ENCODE results near the gene MBD3L5. TPM values are rescaled to one million over a fixed set of nuclear protein-coding genes. Genes with fewer than 3 reads are reported as not detected.

The MBD3L5 gene
- total RNA-seq, 4 donors from 2014 or later, result not detected

DNA sequence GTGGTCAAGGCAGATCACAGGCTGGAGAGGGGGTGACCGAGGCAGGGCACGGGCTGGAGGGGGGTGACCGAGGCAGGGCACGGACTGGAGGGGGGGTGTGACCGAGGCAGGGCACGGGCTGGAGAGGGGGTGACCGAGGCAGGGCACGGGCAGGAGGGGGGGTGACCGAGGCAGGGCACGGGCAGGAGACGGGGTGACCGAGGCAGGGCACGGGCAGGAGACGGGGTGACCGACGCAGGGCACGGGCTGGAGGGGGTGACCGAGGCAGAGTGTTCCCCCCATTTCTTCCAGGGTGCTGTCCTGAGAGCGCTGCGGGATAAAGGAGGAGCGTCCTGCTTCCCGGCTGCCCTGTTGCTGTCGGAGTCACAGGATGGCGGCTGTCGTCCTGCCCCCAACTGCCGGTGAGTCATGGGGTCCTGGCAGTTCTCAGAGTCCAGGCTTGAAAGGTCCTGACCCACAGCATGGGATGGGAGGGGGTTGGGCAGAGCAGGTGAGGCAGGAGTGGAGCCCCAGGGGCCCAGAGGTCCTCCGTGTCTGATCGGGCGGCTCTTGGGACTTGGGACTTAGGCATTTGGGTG lies 44.4 kb downstream of the MBD3L5 start:
- intact Hi-C loops (cut with DNase I), result no loop called here
- peaks cover 87 to 93% (median 91%) of the 10 kb centered on the region in 4 donors for H3K36me3 ChIP-seq
- H3K4me1 ChIP-seq, result peaks cover 10 to 16% (median 12%) of the 10 kb centered on the region in 4 donors
- no peaks in the 10 kb centered on the region for H3K27me3 ChIP-seq
- H3K27ac ChIP-seq (replicated peaks in 1 of 4), result no peak overlapping the region
- DNase-seq (ENCODE audit: extremely low spot score), result no peak
- H3K9me3 ChIP-seq, result peaks cover 15 to 52% (median 39%) of the 10 kb centered on the region in 4 donors
- no peak overlapping the region for H3K4me3 ChIP-seq
- 96% methylated on average over 24 of the region's 29 CpGs for WGBS
- TF ChIP-seq POLR2AphosphoS5 (IDR thresholded peaks at IDR 0.05), result no peak
- TF ChIP-seq EP300 (IDR thresholded peaks at IDR 0.05), result no peak
- TF ChIP-seq, protein P1, sequence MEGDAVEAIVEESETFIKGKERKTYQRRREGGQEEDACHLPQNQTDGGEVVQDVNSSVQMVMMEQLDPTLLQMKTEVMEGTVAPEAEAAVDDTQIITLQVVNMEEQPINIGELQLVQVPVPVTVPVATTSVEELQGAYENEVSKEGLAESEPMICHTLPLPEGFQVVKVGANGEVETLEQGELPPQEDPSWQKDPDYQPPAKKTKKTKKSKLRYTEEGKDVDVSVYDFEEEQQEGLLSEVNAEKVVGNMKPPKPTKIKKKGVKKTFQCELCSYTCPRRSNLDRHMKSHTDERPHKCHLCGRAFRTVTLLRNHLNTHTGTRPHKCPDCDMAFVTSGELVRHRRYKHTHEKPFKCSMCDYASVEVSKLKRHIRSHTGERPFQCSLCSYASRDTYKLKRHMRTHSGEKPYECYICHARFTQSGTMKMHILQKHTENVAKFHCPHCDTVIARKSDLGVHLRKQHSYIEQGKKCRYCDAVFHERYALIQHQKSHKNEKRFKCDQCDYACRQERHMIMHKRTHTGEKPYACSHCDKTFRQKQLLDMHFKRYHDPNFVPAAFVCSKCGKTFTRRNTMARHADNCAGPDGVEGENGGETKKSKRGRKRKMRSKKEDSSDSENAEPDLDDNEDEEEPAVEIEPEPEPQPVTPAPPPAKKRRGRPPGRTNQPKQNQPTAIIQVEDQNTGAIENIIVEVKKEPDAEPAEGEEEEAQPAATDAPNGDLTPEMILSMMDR (IDR thresholded peaks at IDR 0.05), result no peak
- TF ChIP-seq POLR2A (IDR thresholded peaks at IDR 0.05; ENCODE audit: low read depth), result no peak

GRCh38 chr19:7076151-7076550 lies 45.8 kb downstream of the MBD3L5 start:
- Histone ChIP-seq H3K36me3 (peaks cover 98 to 100% (median 99%) of the 10 kb centered on the region in 4 donors), H3K4me3 (no peak overlapping the region), H3K27me3 (no peaks in the 10 kb centered on the region), H3K9me3 (peaks cover 26 to 66% (median 52%) of the 10 kb centered on the region in 4 donors), H3K27ac (replicated peaks in 1 of 4) (no peak overlapping the region), H3K4me1 (peaks cover 0 to 3% (median under 1%) of the 10 kb centered on the region in 4 donors)
- no peak for DNase-seq (ENCODE audit: extremely low spot score)
- intact Hi-C loops (cut with DNase I), result no loop called here
- 93% methylated on average over 6 of the region's 6 CpGs for WGBS
- TF ChIP-seq EP300 (IDR thresholded peaks at IDR 0.05) (no peak), POLR2A (IDR thresholded peaks at IDR 0.05; ENCODE audit: low read depth) (no peak), POLR2AphosphoS5 (IDR thresholded peaks at IDR 0.05) (no peak)
- TF ChIP-seq, protein P1 (IDR thresholded peaks at IDR 0.05), result no peak

- no peaks in the 10 kb centered on the region for H3K27me3 ChIP-seq
- H3K4me3 ChIP-seq, result no peak overlapping the region
- H3K36me3 ChIP-seq, result peaks cover 99 to 100% (median 100%) of the 10 kb centered on the region in 4 donors
- 96% methylated on average over 2 of the region's 2 CpGs for WGBS
- no peak overlapping the region for H3K27ac ChIP-seq (replicated peaks in 1 of 4)
- TF ChIP-seq POLR2A (IDR thresholded peaks at IDR 0.05; ENCODE audit: low read depth) (no peak), POLR2AphosphoS5 (IDR thresholded peaks at IDR 0.05) (no peak), EP300 (IDR thresholded peaks at IDR 0.05) (no peak)
- TF ChIP-seq, protein P1 (IDR thresholded peaks at IDR 0.05), result no peak
- no peak for DNase-seq (ENCODE audit: extremely low spot score)
- H3K9me3 ChIP-seq, result peaks cover 37 to 85% (median 71%) of the 10 kb centered on the region in 4 donors
- no peaks in the 10 kb centered on the region for H3K4me1 ChIP-seq
- intact Hi-C loops (cut with DNase I), result no loop called here
These were observed 47.6 kb downstream of the MBD3L5 start for GRCh38 chr19:7078008-7078407.

Other genes with a start within 250 kb of the MBD3L5 start
- gene ADGRE1, start 143.0 kb upstream of the MBD3L5 start, total RNA-seq, result under 1 TPM in 2 of 4 donors, not detected in 2; 0.17 to 0.33 TPM
- gene MBD3L2B, start 9.1 kb upstream of the MBD3L5 start, total RNA-seq, result not detected
- not detected for gene MBD3L4, start 9.6 kb downstream of the MBD3L5 start, total RNA-seq
- gene MBD3L2, start 18.7 kb downstream of the MBD3L5 start, total RNA-seq, result not detected
- gene MBD3L3, start 28.1 kb downstream of the MBD3L5 start, total RNA-seq, result not detected
- gene ZNF557, start 39.1 kb downstream of the MBD3L5 start, total RNA-seq, result 1 to 10 TPM; 5.5 to 9.0 (median 8.3) TPM

Data from esophagus muscularis mucosa (tissue), 4 donors.